ENCODE data around the gene SSTR4.

- no peak for TF ChIP-seq CTCF (IDR thresholded peaks at IDR 0.05; ENCODE audit: low read depth, low read length, missing input control)
- no peak for TF ChIP-seq RAD21 (IDR thresholded peaks at IDR 0.05)
- no peak for TF ChIP-seq TAF1 (conservative IDR thresholded peaks at IDR 0.05)
These were observed 619 bp downstream of the SSTR4 start for GRCh38 chr20:23035731-23036130.

Data from liver (tissue), 3 donors.